Activated CD4-positive, alpha-beta T cell treated with anti-CD3 and anti-CD28 coated beads, Interleukin-2, amount 10 ng/mL, durations not matched to agents 7 days and 5 days (primary cell): ENCODE data around the gene CNPY4. TPM values are rescaled to one million over a fixed set of nuclear protein-coding genes. Genes with fewer than 3 reads are reported as not detected.

Source experiments
- CTCF ChIA-PET: fragments of 350-600 bp; sonication (Branson Sonifier 250); formaldehyde crosslinking; loops from one replicate; lab custom pipeline; 2021; ENCODE audit warnings: antibody characterized with exemption; lab: Charles Lee
- POLR2A ChIA-PET: fragments of 350-600 bp; sonication (Branson Sonifier 250); formaldehyde crosslinking; loops from one replicate; lab custom pipeline; 2021; ENCODE audit warnings: antibody characterized with exemption; lab: Charles Lee
- DNase-seq: peaks from one replicate; pipeline ENCODE4 v3.0.0-alpha.2; 2020
- H3K27ac Mint-ChIP-seq: one replicate; pipeline ENCODE4 v1.8.0; 2021; ENCODE audit warnings: mild to moderate bottlenecking, moderate library complexity, mixed read lengths
- H3K27me3 Mint-ChIP-seq: one replicate; pipeline ENCODE4 v1.8.0; 2021; ENCODE audit warnings: mixed read lengths
- H3K36me3 Mint-ChIP-seq: one replicate; pipeline ENCODE4 v1.8.0; 2021; ENCODE audit warnings: low read depth, mixed read lengths
- H3K4me1 Mint-ChIP-seq: one replicate; pipeline ENCODE4 v1.8.0; 2021; ENCODE audit warnings: mixed read lengths
- H3K4me3 Mint-ChIP-seq: one replicate; pipeline ENCODE4 v1.8.0; 2021; ENCODE audit warnings: mild to moderate bottlenecking, moderate library complexity, mixed read lengths
- H3K9me3 Mint-ChIP-seq: one replicate; pipeline ENCODE4 v1.8.0; 2021; ENCODE audit warnings: mixed read lengths
- total RNA-seq, 2 experiments: library from RNA; stranded (reverse); gene quantifications; one replicate each; pipeline ENCODE4 v1.2.3, GENCODE V29; 2021

Gene CNPY4, protein sequence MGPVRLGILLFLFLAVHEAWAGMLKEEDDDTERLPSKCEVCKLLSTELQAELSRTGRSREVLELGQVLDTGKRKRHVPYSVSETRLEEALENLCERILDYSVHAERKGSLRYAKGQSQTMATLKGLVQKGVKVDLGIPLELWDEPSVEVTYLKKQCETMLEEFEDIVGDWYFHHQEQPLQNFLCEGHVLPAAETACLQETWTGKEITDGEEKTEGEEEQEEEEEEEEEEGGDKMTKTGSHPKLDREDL
- total RNA-seq: 10 to 100 TPM; 40.5 to 40.7 TPM

DNA sequence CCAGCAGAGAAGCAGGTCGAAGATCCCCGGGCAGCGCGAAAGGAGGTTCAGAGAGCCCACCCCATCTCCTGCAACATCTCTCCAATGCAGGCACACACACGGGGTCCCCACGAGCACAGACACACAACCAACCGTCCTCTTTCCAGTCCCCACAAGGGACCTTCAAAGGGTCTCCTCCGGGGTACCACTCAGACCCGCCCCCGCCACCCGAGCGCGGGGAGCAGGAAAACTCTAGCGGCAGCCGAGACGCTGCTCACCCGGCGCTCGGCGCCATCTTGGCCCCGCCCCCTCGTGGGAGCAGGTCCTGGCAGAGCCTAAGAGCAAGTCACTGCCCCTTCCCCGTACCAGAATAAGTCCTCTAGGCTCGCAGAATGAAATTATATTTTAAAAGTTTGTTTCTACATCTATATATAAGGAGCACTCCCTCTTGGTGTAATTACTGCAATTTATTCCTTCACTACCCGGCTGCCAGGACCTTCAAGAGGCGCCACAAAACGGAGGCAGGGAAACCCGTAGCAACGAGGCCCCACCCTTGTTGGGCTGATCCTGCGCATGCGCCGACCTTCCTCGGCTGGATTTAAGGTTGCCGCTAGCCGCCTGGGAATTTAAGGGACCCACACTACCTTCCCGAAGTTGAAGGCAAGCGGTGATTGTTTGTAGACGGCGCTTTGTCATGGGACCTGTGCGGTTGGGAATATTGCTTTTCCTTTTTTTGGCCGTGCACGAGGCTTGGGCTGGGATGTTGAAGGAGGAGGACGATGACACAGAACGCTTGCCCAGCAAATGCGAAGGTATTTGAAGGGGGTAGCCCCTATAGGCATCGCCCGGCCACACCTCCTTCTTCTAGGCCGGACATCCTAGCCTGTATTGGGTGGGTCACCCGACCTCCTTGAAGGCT, at the start of gene CNPY4, which contains the start of gene TAF6:
TSS of gene CNPY4 (plus strand) at position 563 of the 898 bp plus-strand sequence. CDS start at position 674, 111 bp downstream.
TSS of gene TAF6 (minus strand) at position 287 of the 898 bp plus-strand sequence. CDS start 5,149 bp downstream, outside the sequence.
- no peaks in the 10 kb centered on the region for H3K27me3 Mint-ChIP-seq
- H3K27ac Mint-ChIP-seq: peak within 1 kb of the TSS; percentile 99
- peak; percentile 96 for DNase-seq
- H3K4me1 Mint-ChIP-seq: peaks cover 26% of the 10 kb centered on the region
- ChIA-PET POLR2A (no interaction called here), CTCF (interaction anchor here (5.2 kb wide), 1 partner anchor 11 kb away, joined by 36 read pairs; no protein-coding TSS in a partner anchor)
- H3K36me3 Mint-ChIP-seq: peaks cover 22% of the 10 kb centered on the region
- H3K9me3 Mint-ChIP-seq: no peaks in the 10 kb centered on the region
- peak within 1 kb of the TSS; percentile 83 for H3K4me3 Mint-ChIP-seq

DNA sequence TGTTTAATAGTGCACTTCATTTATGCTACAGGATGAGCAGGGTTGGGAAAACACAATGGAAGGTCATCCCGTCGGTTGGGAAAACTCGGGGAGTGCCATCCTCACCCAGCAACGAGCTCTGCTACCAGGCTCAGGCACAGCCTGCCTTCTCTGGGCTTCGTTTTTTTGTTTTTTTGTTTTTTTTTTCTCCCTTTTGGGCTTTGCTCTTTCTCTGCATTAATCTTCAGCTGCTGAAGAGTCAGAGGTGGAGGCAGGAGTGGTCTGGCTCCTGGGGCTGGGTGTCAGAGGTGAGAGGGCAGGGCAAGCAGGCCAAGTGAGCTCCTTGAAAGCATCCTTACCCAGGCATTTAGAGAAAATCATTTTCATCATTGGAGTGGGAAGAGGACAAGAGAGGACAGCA, 49.4 kb upstream of the CNPY4 start:
- Mint-ChIP-seq H3K36me3 (peaks cover 72% of the 10 kb centered on the region), H3K4me1 (no peaks in the 10 kb centered on the region), H3K27me3 (no peaks in the 10 kb centered on the region), H3K4me3 (no peak overlapping the region), H3K9me3 (peaks cover 41% of the 10 kb centered on the region), H3K27ac (no peak overlapping the region)
- no peak for DNase-seq
- POLR2A ChIA-PET: no interaction called here
- CTCF ChIA-PET: interaction anchor here (1.3 kb wide), 1 partner anchor 62 kb away, joined by 4 read pairs; no protein-coding TSS in a partner anchor

DNA sequence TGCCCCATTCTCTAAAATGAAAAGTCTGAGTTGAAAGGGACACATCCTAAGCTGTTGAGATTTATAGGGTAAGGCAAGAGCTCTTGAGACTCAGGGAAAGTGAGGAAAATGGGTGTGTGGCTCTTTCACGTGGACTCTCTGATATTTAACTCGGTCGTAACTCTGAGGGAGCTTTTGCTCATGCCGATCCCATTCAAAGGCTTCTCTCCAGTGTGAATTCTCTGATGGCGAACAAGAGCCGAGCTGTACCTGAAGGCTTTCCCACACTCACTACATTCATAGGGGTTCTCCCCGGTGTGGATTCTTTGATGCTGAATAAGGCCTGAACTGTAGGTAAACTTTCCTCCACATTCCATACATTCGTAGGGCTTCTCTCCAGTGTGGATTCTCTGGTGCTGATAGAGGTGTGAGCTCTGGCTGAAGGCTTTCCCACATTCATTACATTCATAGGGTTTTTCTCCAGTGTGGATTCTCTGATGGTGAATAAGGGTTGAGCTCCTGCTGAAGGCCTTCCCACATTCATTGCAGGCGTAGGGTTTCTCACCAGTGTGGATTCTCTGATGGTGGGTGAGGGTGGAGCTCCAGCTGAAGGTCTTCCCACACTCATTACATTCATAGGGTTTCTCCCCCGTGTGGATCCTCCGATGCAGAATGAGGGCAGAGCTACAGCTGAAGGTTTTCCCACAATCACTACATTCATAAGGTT, 48.3 kb upstream of the CNPY4 start:
- no peak overlapping the region for H3K27ac Mint-ChIP-seq
- POLR2A ChIA-PET: no interaction called here
- H3K9me3 Mint-ChIP-seq: peaks cover 43% of the 10 kb centered on the region
- H3K36me3 Mint-ChIP-seq: peaks cover 77% of the 10 kb centered on the region
- H3K4me3 Mint-ChIP-seq: no peak overlapping the region
- no peaks in the 10 kb centered on the region for H3K4me1 Mint-ChIP-seq
- no peak for DNase-seq
- H3K27me3 Mint-ChIP-seq: no peaks in the 10 kb centered on the region
- CTCF ChIA-PET: interaction anchor here (0.9 to 1.4 kb wide), 3 partner anchors 13 to 31 kb away, joined by 4 read pairs; partner anchors contain the start of gene AP4M1

DNA sequence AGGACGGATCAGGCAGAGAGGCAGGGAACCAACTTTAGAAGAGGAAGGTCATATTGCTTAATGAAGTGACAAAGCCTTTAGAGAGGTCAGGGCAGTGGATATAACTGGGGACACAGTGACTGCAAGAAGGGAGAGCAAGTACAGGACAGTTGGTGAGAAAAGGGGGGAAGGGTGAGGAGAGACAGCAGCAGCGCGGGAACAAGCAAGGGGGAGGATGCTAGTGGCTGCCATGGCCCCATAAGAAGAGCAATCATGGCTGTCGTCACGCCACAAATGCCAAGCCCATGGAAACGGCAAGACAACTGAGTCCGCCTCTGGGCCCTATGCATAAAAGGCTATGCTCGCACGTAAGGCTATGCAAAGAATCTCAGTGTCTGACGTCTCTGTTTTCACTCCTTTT, 47.0 kb upstream of the CNPY4 start:
- Mint-ChIP-seq H3K4me3 (no peak overlapping the region), H3K27me3 (no peaks in the 10 kb centered on the region), H3K9me3 (peaks cover 45% of the 10 kb centered on the region), H3K4me1 (no peaks in the 10 kb centered on the region), H3K36me3 (peaks cover 83% of the 10 kb centered on the region), H3K27ac (no peak overlapping the region)
- no peak for DNase-seq
- CTCF ChIA-PET: interaction anchor here (1.7 kb wide), 1 partner anchor 8 kb away, joined by 4 read pairs; no protein-coding TSS in a partner anchor
- POLR2A ChIA-PET: no interaction called here

DNA sequence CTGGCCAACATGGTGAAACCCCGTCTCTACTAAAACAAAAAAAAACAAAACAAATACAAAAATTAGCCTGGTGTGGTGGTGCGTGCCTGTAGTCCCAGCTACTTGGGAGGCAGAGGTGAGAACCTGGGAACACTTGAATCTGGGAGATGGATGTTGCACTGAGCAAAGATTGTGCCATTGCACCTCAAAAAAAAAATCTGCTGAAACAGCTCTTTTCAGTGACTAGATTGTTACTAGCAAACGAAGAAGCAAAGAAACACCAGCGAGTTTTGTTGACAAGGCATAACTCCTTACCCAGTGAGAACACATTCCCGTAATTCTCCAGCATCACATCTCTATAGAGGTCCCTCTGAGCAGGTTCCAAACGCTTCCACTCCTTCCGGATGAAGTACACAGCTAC, 44.6 kb upstream of the CNPY4 start:
- CTCF ChIA-PET: interaction anchor here (0.6 kb wide), 1 partner anchor 28 kb away, joined by 5 read pairs; no protein-coding TSS in a partner anchor
- no peaks in the 10 kb centered on the region for H3K27me3 Mint-ChIP-seq
- H3K9me3 Mint-ChIP-seq: peaks cover 41% of the 10 kb centered on the region
- H3K27ac Mint-ChIP-seq: no peak overlapping the region
- H3K4me1 Mint-ChIP-seq: peaks cover 8% of the 10 kb centered on the region
- H3K4me3 Mint-ChIP-seq: no peak overlapping the region
- POLR2A ChIA-PET: no interaction called here
- H3K36me3 Mint-ChIP-seq: peaks cover 78% of the 10 kb centered on the region
- DNase-seq: no peak

DNA sequence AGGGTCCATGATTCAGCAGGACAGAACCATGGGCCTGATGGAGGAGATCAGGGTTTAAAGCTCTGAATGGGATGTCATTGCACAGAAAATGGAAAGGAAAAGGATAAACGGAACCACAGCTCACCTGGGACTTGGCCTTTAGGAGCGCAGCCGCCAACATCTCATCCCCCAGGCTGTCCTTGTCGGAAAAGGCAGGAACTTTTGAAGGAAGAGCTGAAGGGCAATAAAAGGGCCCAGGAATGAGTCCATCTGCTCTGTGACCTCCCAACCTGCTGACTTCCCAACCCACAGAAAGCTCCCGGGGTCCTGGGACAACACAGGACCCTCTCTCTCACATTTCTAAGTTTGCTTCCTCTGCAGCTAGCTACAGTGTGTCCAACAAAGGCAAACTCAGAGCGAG, 44.0 kb upstream of the CNPY4 start:
- CTCF ChIA-PET: interaction anchor here (0.6 to 0.9 kb wide), 6 partner anchors 8 to 600 kb away, joined by 3 to 6 read pairs (median 4); no protein-coding TSS in a partner anchor
- POLR2A ChIA-PET: no interaction called here
- H3K4me1 Mint-ChIP-seq: peaks cover 12% of the 10 kb centered on the region
- H3K27me3 Mint-ChIP-seq: no peaks in the 10 kb centered on the region
- H3K27ac Mint-ChIP-seq: no peak overlapping the region
- peaks cover 37% of the 10 kb centered on the region for H3K9me3 Mint-ChIP-seq
- H3K36me3 Mint-ChIP-seq: peaks cover 72% of the 10 kb centered on the region
- DNase-seq: no peak
- no peak overlapping the region for H3K4me3 Mint-ChIP-seq

DNA sequence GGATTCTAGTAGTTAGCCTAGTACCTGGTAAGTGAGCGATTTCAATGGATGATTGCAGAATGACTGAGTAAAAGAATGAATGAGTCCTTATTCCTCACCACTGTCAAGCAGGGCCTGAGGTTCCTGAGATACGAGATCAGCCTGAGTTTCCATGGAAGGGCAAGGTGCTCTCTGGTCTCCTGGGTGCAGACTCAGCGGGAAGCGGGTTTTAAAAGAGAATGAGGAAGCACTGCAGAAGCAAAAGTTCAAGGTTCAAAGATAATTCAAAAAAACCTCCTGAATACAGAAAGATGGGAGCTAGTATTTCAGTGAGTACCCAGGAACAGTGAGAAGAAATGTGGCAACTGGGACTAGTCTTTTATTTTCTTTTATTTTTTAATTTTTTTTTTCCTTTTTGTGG, 42.2 kb upstream of the CNPY4 start:
- H3K4me1 Mint-ChIP-seq: peaks cover 23% of the 10 kb centered on the region
- H3K4me3 Mint-ChIP-seq: no peak overlapping the region
- H3K27ac Mint-ChIP-seq: no peak overlapping the region
- ChIA-PET CTCF (no interaction called here), POLR2A (no interaction called here)
- DNase-seq: no peak
- peaks cover 59% of the 10 kb centered on the region for H3K36me3 Mint-ChIP-seq
- peaks cover 19% of the 10 kb centered on the region for H3K9me3 Mint-ChIP-seq
- no peaks in the 10 kb centered on the region for H3K27me3 Mint-ChIP-seq

DNA sequence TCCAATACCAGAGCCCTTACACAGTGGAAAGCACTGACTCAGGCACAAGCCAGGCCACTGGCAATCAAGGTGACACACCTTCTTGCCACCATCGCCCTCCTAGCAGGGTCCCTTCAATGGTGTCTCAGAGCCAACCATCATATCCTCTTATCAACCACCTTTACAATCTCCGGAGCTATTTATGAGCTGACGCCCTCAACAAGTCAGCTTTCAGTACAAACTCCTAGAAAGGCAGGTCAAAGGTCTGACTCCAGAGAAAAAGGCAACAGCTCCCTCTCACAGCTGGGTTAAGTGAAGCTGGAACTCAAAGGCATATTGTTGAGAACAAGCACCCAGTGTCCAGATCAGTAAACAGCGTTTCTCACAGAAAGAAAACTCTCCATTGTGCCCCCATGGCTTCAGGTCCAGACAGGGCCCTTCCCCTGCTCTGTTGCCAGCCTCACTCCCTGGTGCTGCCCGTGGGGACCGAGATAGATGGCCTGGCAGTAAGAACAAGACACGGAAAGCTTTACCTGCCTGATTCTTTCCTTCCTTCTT, 40.3 kb upstream of the CNPY4 start:
- H3K4me1 Mint-ChIP-seq: peaks cover 31% of the 10 kb centered on the region
- peak overlapping the region; percentile 17 for H3K4me3 Mint-ChIP-seq
- peaks cover 9% of the 10 kb centered on the region for H3K9me3 Mint-ChIP-seq
- CTCF ChIA-PET: interaction anchor here (0.6 to 1.2 kb wide), 3 partner anchors 44 to 702 kb away, joined by 3 to 5 read pairs (median 4); no protein-coding TSS in a partner anchor
- no peak overlapping the region for H3K27ac Mint-ChIP-seq
- peaks cover 41% of the 10 kb centered on the region for H3K36me3 Mint-ChIP-seq
- DNase-seq: no peak
- H3K27me3 Mint-ChIP-seq: no peaks in the 10 kb centered on the region
- POLR2A ChIA-PET: no interaction called here

DNA sequence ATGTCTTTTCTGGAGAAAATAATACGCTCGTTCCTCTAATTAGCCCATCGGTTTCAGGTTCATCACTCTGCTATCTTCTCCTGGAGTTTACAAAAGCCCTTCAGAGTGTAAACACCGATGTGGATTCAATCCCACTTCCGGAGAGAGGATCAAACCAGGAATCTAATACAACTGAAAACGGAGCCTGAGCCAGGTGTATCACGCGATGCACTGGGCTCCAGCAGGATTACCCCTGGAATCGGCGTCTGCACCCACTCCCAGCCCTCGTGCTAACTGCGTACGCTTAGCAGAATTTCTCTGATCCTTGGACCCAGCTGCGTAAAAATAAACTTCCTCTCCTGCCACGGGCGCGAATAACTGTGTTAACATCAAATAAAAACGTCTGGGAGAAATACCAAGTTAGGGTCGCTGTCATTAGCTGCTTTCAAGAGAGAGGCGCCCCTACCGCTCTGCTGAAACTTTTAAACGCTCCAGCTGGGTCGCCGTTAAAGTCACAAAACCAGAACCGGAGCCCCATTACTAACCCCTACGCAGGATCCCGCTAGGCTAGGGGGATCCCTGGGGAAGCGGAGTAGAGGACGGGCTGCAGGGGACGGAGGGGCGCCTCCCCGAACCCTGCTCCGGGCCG, 38.4 kb upstream of the CNPY4 start:
- H3K36me3 Mint-ChIP-seq: peaks cover 22% of the 10 kb centered on the region
- DNase-seq: no peak
- peaks cover 33% of the 10 kb centered on the region for H3K4me1 Mint-ChIP-seq
- ChIA-PET CTCF (interaction anchor here (0.6 to 0.8 kb wide), 4 partner anchors 9 to 592 kb away, joined by 3 to 4 read pairs (median 3); no protein-coding TSS in a partner anchor), POLR2A (no interaction called here)
- H3K27ac Mint-ChIP-seq: peak overlapping the region; percentile 83
- peaks cover 2% of the 10 kb centered on the region for H3K9me3 Mint-ChIP-seq
- H3K27me3 Mint-ChIP-seq: peaks cover 3% of the 10 kb centered on the region
- peak overlapping the region; percentile 80 for H3K4me3 Mint-ChIP-seq

DNA sequence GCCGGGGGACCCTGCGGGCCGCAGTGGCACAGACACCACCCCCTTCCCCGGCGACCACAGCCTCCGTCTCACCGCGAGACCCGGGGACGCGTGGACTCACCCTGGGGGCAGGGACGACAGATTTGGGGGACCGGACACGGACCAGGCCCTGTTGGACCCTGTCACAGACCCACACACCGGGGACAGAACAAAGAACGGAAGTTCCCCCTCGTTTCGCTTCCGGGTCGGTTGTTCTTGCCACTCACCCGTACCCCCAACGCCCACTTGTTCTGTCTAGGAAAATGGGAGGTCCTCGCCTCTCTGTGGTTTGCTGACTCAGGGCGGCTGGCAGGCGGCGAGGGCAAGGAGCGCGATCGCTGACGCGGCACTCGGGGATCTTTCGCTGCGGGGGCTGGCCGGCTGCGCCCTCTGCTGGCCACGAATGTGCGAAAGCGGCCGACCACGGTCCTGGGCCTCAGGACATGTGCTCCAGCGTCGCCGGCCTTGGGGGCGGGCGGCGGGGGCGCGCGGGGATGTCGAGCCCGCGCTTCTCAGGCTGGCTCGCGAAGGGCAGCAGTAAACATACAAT, 37.8 kb upstream of the CNPY4 start, which contains the start of gene ZNF3:
TSS of gene ZNF3 (minus strand) at position 189 of the 568 bp plus-strand sequence. CDS start 4,366 bp downstream, outside the sequence.
- POLR2A ChIA-PET: no interaction called here
- peak within 1 kb of the TSS; percentile 89 for H3K27ac Mint-ChIP-seq
- H3K27me3 Mint-ChIP-seq: peaks cover 3% of the 10 kb centered on the region
- H3K4me3 Mint-ChIP-seq: peak within 1 kb of the TSS; percentile 80
- H3K36me3 Mint-ChIP-seq: peaks cover 16% of the 10 kb centered on the region
- CTCF ChIA-PET: interaction anchor here (0.8 to 1.2 kb wide), 10 partner anchors 9 to 175 kb away, joined by 3 to 7 read pairs (median 4); partner anchors contain the start of genes AP4M1, MBLAC1 and MCM7
- DNase-seq: peak; percentile 98
- H3K9me3 Mint-ChIP-seq: peaks cover 2% of the 10 kb centered on the region
- H3K4me1 Mint-ChIP-seq: peaks cover 34% of the 10 kb centered on the region

DNA sequence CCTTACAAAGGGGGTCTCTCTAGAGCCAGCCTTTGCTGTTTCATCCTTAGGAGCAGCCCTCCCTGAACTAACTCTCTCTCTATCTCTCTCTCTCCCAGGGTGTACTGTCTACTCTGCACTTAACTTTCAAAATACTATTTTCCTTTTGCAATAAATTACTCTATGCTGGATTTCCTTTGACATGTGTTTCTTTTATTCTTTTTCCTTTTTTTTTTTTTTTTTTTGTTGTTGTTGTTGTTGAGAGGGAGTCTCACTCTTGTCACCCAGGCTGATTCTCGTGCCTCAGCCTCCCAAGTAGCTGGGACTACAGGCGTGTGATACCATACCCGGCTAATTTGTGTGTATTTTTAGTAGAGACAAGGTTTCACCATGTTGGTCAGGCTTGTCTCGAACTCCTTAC, 36.5 kb upstream of the CNPY4 start:
- Mint-ChIP-seq H3K36me3 (peaks cover 9% of the 10 kb centered on the region), H3K27ac (peak overlapping the region; percentile 89), H3K4me3 (peak overlapping the region; percentile 80), H3K9me3 (no peaks in the 10 kb centered on the region), H3K27me3 (peaks cover 3% of the 10 kb centered on the region), H3K4me1 (peaks cover 40% of the 10 kb centered on the region)
- ChIA-PET POLR2A (no interaction called here), CTCF (interaction anchor here (0.6 to 1.4 kb wide), 15 partner anchors 8 to 1591 kb away, joined by 3 to 7 read pairs (median 4); partner anchors contain the start of genes AP4M1, MBLAC1 and MCM7)
- DNase-seq: no peak
